SK-N-MC (cell line): ENCODE measurements around the gene PFN2.

ENCODE experiments used
- EZH2 ChIP-seq: fragments of 200-600 bp; sonication (generic); IDR thresholded peaks from one replicate; pipeline ENCODE4 v1.6.1; 2017; ENCODE audit warnings: antibody characterized with exemption
- POLR2AphosphoS5 ChIP-seq: IDR thresholded peaks from 2 replicates; pipeline ENCODE4 v1.6.1; 2012; ENCODE audit warnings: mild to moderate bottlenecking, low read depth, low read length, borderline replicate concordance

GRCh38 chr3:149969940-149970715 is 567 bp downstream of the PFN2 start:
- TF ChIP-seq POLR2AphosphoS5 (no peak; the same call in 1 of the 2 replicates), EZH2 (no peak)
